HEK293 (cell line): ENCODE results near the gene PANX1.

Experiments used
- CTCF ChIP-seq: fragments of 450-650 bp; formaldehyde crosslinking; IDR thresholded peaks from 2 replicates; pipeline ENCODE4 v1.5.1; 2016; ENCODE audit warnings: missing biosample characterization, missing genetic modification characterization
- HOXD13 ChIP-seq: sonication (generic); formaldehyde crosslinking; IDR thresholded peaks from 2 replicates; pipeline ENCODE4 v1.8.0; 2022; ENCODE audit warnings: missing genetic modification reagents, borderline replicate concordance
- KLF17 ChIP-seq: fragments of 450-650 bp; formaldehyde crosslinking; IDR thresholded peaks from 2 replicates; pipeline ENCODE4 v1.5.1; 2016; ENCODE audit warnings: missing biosample characterization, missing genetic modification characterization
- OSR2 ChIP-seq: fragments of 450-650 bp; formaldehyde crosslinking; IDR thresholded peaks from 2 replicates; pipeline ENCODE4 v1.5.1; 2016; ENCODE audit warnings: missing biosample characterization, missing genetic modification characterization
- RBAK ChIP-seq: fragments of 450-650 bp; formaldehyde crosslinking; IDR thresholded peaks from 2 replicates; pipeline ENCODE4 v1.5.1; 2016; ENCODE audit warnings: missing biosample characterization, missing genetic modification characterization
- ZNF133 ChIP-seq: fragments of 450-650 bp; formaldehyde crosslinking; IDR thresholded peaks from 2 replicates; pipeline ENCODE4 v1.5.1; 2016; ENCODE audit warnings: missing biosample characterization, missing genetic modification characterization
- ZNF24 ChIP-seq: fragments of 450-650 bp; formaldehyde crosslinking; IDR thresholded peaks from 2 replicates; pipeline ENCODE4 v1.5.1; 2016; ENCODE audit warnings: missing biosample characterization, missing genetic modification characterization
- ZNF274 ChIP-seq, 2 experiments: fragments of 200-500 bp in 1 of 2; fragments of 450-650 bp in 1 of 2; sonication (Bioruptor generic) in 1 of 2; formaldehyde crosslinking in 1 of 2; IDR thresholded peaks; 2 replicates each; pipeline versions ENCODE4 v1.5.1 to v1.6.1; 2014 to 2016; ENCODE audit warnings: borderline replicate concordance in 1 of 2, inconsistent platforms in 1 of 2, low read length in 1 of 2, missing biosample characterization in 1 of 2, missing genetic modification characterization in 1 of 2
- ZNF76 ChIP-seq: fragments of 450-650 bp; formaldehyde crosslinking; IDR thresholded peaks from 2 replicates; pipeline ENCODE4; 2016; ENCODE audit warnings: low read depth, missing biosample characterization, missing genetic modification characterization, borderline replicate concordance

- no peak for TF ChIP-seq HOXD13
- no peak for TF ChIP-seq RBAK (tag by site-specific recombination)
- no peak for TF ChIP-seq ZNF24
- TF ChIP-seq CTCF (tag by site-specific recombination), result no peak
- no peak for TF ChIP-seq KLF17 (tag by site-specific recombination)
- TF ChIP-seq ZNF76 (tag by site-specific recombination), result no peak
- no peak for TF ChIP-seq OSR2 (tag by site-specific recombination)
- no peak for TF ChIP-seq ZNF133 (tag by site-specific recombination)
- no peak for TF ChIP-seq ZNF274 (IDR thresholded peaks at IDR 0.05; ENCODE audit: low read length)
- no peak for TF ChIP-seq ZNF274 (tag by site-specific recombination; IDR thresholded peaks at IDR 0.05; ENCODE audit: borderline replicate concordance)
Measured at GRCh38 chr11:94117871-94118270, 10.8 kb upstream of the PANX1 start.
